Stimulated activated CD8-positive, alpha-beta memory T cell treated with anti-CD3 and anti-CD28 coated beads, Interleukin-12 subunit alpha, Interleukin-12 subunit beta, amount 100 ng/mL, for 24 hours (primary cell): ENCODE results near the gene PCDH9.

ENCODE experiments used
- DNase-seq: peaks from one replicate; pipeline ENCODE4 v3.0.0-alpha.2; 2020; ENCODE audit errors: extremely low read depth

The PCDH9 gene

GRCh38 chr13:66574606-66575005, 655.5 kb downstream of the PCDH9 start:
- no peak for DNase-seq

GRCh38 chr13:66567899-66568612, 662.1 kb downstream of the PCDH9 start:
- DNase-seq = no peak

GRCh38 chr13:66565279-66565678, 664.9 kb downstream of the PCDH9 start:
- no peak for DNase-seq

DNA sequence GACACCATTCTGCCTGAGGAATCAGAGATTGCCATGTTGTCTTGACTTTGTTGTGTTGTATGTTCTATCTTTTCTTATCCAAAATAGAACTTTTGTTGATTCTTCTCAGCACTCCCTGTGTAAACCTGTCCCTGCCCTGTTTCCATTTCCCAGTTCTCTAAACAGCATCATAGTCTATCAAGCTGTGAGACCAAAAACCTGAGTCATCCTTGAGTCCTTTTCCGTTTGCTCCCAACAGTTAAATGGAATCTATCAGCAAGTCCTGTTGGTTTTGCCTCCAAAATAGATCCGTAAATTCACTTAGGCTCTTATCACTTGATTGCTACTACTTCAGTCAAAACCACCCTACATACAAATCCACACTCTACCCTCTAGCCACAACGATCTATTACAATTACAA, 667.1 kb downstream of the PCDH9 start:
- no peak for DNase-seq

DNA sequence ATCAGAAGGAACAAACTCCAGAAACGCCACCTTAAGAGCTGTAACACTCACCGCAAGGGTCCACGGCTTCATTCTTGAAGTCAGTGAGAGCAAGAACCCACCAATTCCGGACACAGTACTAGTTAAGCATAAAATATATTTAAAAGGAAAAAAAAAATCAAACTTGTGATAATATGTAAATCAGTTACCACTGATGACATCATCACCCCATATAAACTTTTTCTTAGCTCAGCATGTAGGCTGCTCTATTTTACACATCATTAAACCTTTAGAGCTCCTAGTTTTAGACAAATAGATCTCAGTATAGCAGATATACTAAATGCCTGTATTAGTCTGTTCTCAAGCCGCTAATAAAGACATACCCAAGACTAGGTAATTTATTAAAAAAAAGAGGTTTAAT, 668.1 kb downstream of the PCDH9 start:
- no peak for DNase-seq

DNA sequence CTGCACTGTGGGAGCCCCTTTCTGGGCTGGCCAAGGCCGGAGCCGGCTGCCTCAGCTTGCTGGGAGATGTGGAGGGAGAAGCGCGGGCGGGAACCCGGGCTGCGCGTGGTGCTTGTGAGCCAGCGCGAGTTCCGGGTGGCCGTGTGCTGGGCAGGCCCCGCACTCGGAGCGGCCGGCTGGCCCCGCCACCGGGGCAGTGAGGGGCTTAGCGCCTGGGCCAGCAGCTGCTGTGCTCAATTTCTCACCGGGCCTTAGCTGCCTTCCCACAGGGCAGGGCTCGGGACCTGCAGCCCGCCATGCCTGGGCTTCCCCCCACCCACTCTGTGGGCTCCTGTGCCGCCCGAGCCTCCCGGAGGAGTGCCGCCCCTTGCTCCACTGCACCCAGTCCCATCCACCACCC, 669.1 kb downstream of the PCDH9 start:
- DNase-seq = no peak

DNA sequence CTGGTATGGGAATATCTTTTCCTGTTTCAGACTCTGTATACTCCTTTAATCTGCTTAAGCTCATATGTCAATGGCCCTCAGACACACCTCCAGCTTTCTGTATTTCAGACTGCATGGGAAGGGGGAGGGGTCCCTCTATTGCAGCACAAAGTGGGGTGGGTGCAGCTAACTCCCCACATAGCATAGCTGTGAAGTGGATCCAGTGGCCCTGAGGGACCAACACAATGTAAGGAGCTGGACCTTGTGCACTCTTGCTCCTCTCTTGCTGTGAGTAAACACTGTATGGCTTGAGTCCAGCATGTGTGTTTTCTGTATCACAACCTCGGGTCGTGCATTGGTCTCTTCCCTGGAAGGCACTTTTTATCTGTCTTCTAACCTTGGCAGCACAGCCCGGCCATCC, 669.9 kb downstream of the PCDH9 start:
- DNase-seq = no peak

DNA sequence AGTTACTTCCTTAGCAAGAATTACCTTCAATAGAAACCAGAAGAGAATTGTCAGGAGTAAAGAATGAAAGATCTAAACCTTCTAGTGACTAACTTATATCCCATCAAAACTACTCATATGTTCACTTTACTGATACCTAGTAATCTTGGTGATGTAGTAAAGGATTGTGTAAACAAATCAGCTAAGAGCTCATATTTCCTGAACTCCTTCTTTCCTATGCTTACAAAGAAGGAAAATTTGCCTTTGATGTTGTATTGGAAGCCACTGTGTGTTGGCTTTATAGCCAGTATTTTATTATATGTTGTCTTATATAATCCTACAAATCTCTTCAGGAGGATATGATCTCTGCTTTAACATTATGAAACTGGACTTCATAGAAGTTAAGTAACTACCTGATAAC, 671.0 kb downstream of the PCDH9 start:
- DNase-seq = no peak

- no peak for DNase-seq
Measured at GRCh38 chr13:66558506-66558905, 671.6 kb downstream of the PCDH9 start.

- no peak for DNase-seq
Measured at GRCh38 chr13:66557357-66557756, 672.8 kb downstream of the PCDH9 start.

- no peak for DNase-seq
Measured at GRCh38 chr13:66556306-66556705, 673.8 kb downstream of the PCDH9 start.

- DNase-seq = no peak
Measured at GRCh38 chr13:66553391-66553790, 676.7 kb downstream of the PCDH9 start.

- DNase-seq = no peak
Measured at GRCh38 chr13:66551128-66551527, 679.0 kb downstream of the PCDH9 start.

GRCh38 chr13:66547685-66548084, 682.5 kb downstream of the PCDH9 start:
- DNase-seq = no peak

DNA sequence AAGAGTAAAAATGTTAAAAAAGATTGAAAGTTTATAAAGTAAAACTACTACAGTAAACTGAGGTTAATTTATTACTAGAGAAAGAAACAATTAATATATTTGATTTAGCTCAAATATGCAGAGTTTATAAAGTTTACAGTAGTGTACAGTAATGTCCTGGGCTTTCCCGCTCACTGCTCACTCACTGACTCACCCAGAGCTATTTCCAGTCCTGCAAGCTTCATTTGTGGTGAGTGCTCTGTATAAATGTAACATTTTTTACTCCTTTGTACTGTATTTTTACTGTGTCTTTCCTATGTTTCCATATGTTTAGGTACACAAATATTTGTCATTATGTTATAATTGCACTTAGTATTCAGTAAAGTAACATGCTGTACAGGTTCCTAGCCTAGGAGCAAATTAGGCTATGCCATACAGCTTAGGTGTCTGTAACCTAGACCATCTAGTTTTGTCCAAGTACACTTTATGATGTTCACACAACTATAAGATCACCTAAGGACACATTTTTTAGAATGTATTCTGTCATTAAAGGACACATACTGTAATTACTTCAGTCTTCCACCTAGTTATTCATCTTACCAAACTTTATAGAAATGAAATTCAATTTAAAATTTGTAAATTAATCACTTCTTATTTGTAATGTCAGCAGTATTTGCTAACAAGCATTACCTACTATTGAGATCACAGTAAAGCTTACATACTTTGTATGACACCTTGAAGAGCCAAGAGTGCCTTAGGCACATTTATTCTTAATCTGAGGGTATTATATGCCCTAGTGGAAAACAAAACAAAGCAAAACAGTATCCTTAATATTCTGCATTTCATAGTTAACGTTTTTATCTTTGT, 683.4 kb downstream of the PCDH9 start:
- DNase-seq = no peak

DNA sequence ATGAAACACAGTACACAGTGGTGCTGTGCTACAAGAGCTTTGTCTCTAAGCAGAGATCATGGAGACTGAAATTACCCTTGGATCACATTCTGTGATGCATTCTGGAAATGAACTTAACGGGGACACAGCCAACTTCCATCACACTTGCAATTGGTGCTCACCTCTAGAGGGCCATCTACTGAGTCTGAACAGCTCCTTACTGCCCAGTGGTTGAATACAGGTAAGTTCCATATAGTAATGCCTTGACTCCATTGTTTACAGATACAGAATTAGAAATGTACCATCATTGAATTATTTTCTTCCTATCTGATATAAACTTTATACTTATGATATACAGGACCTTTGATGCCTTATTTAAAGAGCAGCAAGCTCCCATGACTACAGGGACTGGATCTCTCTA, 686.4 kb downstream of the PCDH9 start:
- DNase-seq = no peak

GRCh38 chr13:66537417-66537816, 692.7 kb downstream of the PCDH9 start:
- DNase-seq = no peak

- DNase-seq = no peak
Measured at GRCh38 chr13:66536746-66537145, 693.4 kb downstream of the PCDH9 start.

- DNase-seq = no peak
Measured at GRCh38 chr13:66534561-66534960, 695.6 kb downstream of the PCDH9 start.

- DNase-seq = no peak
Measured at GRCh38 chr13:66532845-66533244, 697.3 kb downstream of the PCDH9 start.

DNA sequence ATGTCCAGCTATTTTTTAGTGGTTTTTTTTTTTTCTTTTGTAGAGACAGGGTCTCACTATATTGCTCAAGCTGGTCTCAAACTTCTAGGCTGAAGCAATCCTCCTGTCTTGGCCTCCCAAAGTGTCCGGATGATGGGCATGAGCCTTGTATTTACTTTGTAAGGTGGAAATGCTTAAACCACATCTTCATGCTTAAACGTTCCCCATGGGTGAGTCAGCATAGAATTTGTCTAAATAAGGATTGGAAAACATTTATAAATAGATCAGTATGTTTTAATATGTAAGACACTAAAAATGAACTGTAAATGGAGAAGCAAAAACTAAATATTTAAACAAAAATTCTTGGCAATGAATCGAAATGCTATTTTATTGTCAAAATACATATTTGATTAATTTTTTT, 698.0 kb downstream of the PCDH9 start:
- DNase-seq = no peak

GRCh38 chr13:66530686-66531085, 699.5 kb downstream of the PCDH9 start:
- DNase-seq = no peak

DNA sequence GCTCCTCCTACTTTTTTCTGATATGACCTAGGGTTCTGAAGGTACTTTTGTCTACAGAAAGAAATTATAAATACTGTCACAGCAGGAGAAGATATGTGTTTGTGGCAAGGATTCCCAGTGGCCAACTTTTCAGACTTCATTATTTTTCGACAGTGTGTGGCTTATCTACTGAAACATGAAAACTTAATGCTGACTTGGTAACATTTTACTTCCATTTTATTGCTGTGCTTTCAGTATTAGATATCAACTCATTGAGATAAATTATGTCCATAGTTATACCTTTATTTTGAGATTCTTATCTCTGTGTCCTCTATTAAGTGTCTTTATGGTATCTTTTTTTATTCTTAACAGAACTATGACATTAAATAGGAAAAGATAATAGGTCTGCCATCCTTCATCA, 700.0 kb downstream of the PCDH9 start:
- no peak for DNase-seq
